A549 (cell line): Measurements from ENCODE around the gene CHSY3.

Experiments used
- CEBPB ChIP-seq, 2 experiments: fragments of >200 bp in 1 of 2; sonication (Bioruptor Twin) in 1 of 2; formaldehyde crosslinking in 1 of 2; IDR thresholded peaks; 2 replicates each; pipeline ENCODE4 v1.6.1; 2012 to 2016
- EP300 ChIP-seq, 2 experiments: fragments of >200 bp; sonication (Bioruptor Twin); formaldehyde crosslinking; IDR thresholded peaks; 2 replicates in 1 of 2; 3 replicates in 1 of 2; pipeline ENCODE4 v1.6.1; 2016 to 2017
- MAZ ChIP-seq: fragments of 150-350 bp; IDR thresholded peaks from 2 replicates; pipeline ENCODE4 v1.6.1; 2014; ENCODE audit warnings: antibody characterized with exemption, low read depth, low read length, borderline replicate concordance
- POLR2A ChIP-seq: IDR thresholded peaks from 2 replicates; pipeline ENCODE4 v1.6.1; 2012; ENCODE audit warnings: mild to moderate bottlenecking, low read length
- RFX5 ChIP-seq: fragments of 450-650 bp; IDR thresholded peaks from 2 replicates; pipeline ENCODE4 v1.7.1; 2014; ENCODE audit warnings: antibody characterized with exemption, mild to moderate bottlenecking, moderate library complexity
- TF ChIP-seq, protein P1 (sequence below): fragments of >200 bp; sonication (Bioruptor Twin); formaldehyde crosslinking; IDR thresholded peaks from 3 replicates; pipeline ENCODE4 v1.5.1; 2016
- TF ChIP-seq, protein P2 (sequence below): fragments of 200-600 bp; sonication (generic); IDR thresholded peaks from 2 replicates; pipeline ENCODE4 v1.6.1; 2016; ENCODE audit warnings: antibody characterized with exemption, mild to moderate bottlenecking, moderate library complexity
- TF ChIP-seq, protein P3 (sequence below): fragments of 450-650 bp; IDR thresholded peaks from 2 replicates; pipeline ENCODE4 v1.6.1; 2014; ENCODE audit warnings: antibody characterized with exemption

DNA sequence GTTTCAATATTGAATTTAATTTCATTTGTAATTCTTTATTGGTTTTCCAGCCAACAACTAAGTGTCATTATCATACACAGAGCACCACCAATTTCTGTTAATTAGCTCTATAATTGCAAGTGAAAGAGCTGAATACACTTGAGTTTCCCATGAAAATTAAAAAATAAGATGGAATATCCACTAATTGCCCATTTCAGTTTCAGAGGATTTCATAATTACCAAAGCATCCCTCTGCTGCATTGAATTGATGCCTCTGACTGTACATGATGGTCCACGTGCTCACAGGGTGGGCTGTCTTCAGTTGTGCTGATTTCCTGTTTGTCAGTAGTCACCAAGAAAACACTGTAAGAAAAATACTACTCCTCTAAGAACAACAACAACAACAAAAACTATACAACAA lies 163.8 kb downstream of the CHSY3 start:
- TF ChIP-seq, protein P1, sequence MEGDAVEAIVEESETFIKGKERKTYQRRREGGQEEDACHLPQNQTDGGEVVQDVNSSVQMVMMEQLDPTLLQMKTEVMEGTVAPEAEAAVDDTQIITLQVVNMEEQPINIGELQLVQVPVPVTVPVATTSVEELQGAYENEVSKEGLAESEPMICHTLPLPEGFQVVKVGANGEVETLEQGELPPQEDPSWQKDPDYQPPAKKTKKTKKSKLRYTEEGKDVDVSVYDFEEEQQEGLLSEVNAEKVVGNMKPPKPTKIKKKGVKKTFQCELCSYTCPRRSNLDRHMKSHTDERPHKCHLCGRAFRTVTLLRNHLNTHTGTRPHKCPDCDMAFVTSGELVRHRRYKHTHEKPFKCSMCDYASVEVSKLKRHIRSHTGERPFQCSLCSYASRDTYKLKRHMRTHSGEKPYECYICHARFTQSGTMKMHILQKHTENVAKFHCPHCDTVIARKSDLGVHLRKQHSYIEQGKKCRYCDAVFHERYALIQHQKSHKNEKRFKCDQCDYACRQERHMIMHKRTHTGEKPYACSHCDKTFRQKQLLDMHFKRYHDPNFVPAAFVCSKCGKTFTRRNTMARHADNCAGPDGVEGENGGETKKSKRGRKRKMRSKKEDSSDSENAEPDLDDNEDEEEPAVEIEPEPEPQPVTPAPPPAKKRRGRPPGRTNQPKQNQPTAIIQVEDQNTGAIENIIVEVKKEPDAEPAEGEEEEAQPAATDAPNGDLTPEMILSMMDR, result no peak
- TF ChIP-seq EP300 (IDR thresholded peaks at IDR 0.05), result no peak
- TF ChIP-seq POLR2A, result no peak
- TF ChIP-seq, protein P2, sequence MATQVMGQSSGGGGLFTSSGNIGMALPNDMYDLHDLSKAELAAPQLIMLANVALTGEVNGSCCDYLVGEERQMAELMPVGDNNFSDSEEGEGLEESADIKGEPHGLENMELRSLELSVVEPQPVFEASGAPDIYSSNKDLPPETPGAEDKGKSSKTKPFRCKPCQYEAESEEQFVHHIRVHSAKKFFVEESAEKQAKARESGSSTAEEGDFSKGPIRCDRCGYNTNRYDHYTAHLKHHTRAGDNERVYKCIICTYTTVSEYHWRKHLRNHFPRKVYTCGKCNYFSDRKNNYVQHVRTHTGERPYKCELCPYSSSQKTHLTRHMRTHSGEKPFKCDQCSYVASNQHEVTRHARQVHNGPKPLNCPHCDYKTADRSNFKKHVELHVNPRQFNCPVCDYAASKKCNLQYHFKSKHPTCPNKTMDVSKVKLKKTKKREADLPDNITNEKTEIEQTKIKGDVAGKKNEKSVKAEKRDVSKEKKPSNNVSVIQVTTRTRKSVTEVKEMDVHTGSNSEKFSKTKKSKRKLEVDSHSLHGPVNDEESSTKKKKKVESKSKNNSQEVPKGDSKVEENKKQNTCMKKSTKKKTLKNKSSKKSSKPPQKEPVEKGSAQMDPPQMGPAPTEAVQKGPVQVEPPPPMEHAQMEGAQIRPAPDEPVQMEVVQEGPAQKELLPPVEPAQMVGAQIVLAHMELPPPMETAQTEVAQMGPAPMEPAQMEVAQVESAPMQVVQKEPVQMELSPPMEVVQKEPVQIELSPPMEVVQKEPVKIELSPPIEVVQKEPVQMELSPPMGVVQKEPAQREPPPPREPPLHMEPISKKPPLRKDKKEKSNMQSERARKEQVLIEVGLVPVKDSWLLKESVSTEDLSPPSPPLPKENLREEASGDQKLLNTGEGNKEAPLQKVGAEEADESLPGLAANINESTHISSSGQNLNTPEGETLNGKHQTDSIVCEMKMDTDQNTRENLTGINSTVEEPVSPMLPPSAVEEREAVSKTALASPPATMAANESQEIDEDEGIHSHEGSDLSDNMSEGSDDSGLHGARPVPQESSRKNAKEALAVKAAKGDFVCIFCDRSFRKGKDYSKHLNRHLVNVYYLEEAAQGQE, result no peak
- no peak for TF ChIP-seq CEBPB (IDR thresholded peaks at IDR 0.05)
- TF ChIP-seq, protein P3, sequence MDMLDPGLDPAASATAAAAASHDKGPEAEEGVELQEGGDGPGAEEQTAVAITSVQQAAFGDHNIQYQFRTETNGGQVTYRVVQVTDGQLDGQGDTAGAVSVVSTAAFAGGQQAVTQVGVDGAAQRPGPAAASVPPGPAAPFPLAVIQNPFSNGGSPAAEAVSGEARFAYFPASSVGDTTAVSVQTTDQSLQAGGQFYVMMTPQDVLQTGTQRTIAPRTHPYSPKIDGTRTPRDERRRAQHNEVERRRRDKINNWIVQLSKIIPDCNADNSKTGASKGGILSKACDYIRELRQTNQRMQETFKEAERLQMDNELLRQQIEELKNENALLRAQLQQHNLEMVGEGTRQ, result no peak
- TF ChIP-seq RFX5, result no peak
- no peak for TF ChIP-seq MAZ
